K562 (cell line): Measurements from ENCODE around the gene RHOT1.

Experiments
- EP300 ChIP-seq: IDR thresholded peaks from 2 replicates; pipeline ENCODE4 v1.6.1; 2012; ENCODE audit warnings: low read length, improper control_type of control experiment
- HCFC1 ChIP-seq: IDR thresholded peaks from 2 replicates; pipeline ENCODE4 v1.6.1; 2012; ENCODE audit warnings: low read depth, low read length, improper control_type of control experiment
- MAFF ChIP-seq: IDR thresholded peaks from 2 replicates; pipeline ENCODE4 v1.6.1; 2012; ENCODE audit warnings: low read length, improper control_type of control experiment
- MED1 ChIP-seq: sonication (generic); formaldehyde crosslinking; IDR thresholded peaks from 2 replicates; pipeline ENCODE4 v1.8.1; 2023; ENCODE audit warnings: missing genetic modification reagents, borderline replicate concordance
- ZBTB7A ChIP-seq: IDR thresholded peaks from 2 replicates; pipeline ENCODE4 v1.6.1; 2011; ENCODE audit warnings: low read depth, mild to moderate bottlenecking, low read length, moderate library complexity, borderline replicate concordance; ENCODE audit not compliant: control insufficient read depth
- ZFP36 ChIP-seq: fragments of 150-350 bp; IDR thresholded peaks from 2 replicates; pipeline ENCODE4 v1.6.1; 2018; ENCODE audit warnings: low read length, low read depth; ENCODE audit not compliant: partially characterized antibody
- TF ChIP-seq, protein P1 (sequence below), 3 experiments: IDR thresholded peaks in 2 of 3; conservative IDR thresholded peaks in 1 of 3; 2 replicates each; pipeline ENCODE4 v1.5.1; 2011 to 2012; ENCODE audit warnings: low read length in 3 of 3, mild to moderate bottlenecking in 3 of 3, control low read depth in 2 of 3, improper control_type of control experiment in 1 of 3, inconsistent platforms in 1 of 3, low read depth in 1 of 3, mixed read lengths in 1 of 3, moderate library complexity in 1 of 3; ENCODE audit not compliant: insufficient read depth in 2 of 3

DNA sequence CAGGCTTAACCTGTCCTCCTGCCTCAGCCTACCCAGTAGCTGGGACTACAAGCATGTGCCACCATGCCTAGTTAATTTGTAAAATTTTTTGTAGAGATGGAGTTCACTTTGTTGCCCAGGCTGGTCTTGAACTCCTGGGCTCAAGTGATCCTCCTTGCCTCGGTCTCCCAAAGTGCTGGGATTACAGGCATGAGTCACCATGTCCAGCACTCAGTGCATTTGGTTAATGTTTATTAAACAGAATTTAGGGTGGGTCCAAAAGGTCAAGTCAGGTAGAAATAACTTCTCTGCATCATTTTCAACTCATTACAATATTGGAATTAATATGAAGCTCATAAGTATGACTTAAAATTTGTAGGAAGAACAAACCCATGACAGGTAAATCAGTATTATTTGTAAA is 55.7 kb downstream of the RHOT1 start:
- no peak for TF ChIP-seq MED1
- no peak for TF ChIP-seq MAFF
- TF ChIP-seq ZBTB7A = no peak
- no peak for TF ChIP-seq HCFC1
- TF ChIP-seq, protein P1, sequence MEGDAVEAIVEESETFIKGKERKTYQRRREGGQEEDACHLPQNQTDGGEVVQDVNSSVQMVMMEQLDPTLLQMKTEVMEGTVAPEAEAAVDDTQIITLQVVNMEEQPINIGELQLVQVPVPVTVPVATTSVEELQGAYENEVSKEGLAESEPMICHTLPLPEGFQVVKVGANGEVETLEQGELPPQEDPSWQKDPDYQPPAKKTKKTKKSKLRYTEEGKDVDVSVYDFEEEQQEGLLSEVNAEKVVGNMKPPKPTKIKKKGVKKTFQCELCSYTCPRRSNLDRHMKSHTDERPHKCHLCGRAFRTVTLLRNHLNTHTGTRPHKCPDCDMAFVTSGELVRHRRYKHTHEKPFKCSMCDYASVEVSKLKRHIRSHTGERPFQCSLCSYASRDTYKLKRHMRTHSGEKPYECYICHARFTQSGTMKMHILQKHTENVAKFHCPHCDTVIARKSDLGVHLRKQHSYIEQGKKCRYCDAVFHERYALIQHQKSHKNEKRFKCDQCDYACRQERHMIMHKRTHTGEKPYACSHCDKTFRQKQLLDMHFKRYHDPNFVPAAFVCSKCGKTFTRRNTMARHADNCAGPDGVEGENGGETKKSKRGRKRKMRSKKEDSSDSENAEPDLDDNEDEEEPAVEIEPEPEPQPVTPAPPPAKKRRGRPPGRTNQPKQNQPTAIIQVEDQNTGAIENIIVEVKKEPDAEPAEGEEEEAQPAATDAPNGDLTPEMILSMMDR (IDR thresholded peaks at IDR 0.05 in 2 of 3, conservative IDR thresholded peaks at IDR 0.05 in 1 of 3; ENCODE audit: insufficient read depth in 2 of 3, low read depth in 1 of 3, low read length in 3 of 3) = no peak
- TF ChIP-seq ZFP36 = no peak
- no peak for TF ChIP-seq EP300
